ENCODE data around the gene GADD45GIP1. TPM values are rescaled to one million over a fixed set of nuclear protein-coding genes. Genes with fewer than 3 reads are reported as not detected.
A peak's percentile ranks its signal among the peaks of the same experiment; 100 is the strongest.

GADD45GIP1 gene
- total RNA-seq, 1 experiment from 2014 or later, result 29.1 TPM

- no peaks in the 10 kb centered on the region for H3K9me2 ChIP-seq (ENCODE audit: insufficient read depth)
- intact Hi-C loops (cut with micrococcal nuclease; ENCODE audit: unreplicated experiment), result no loop called here
- no peak within 1 kb of the TSS for H3K4me2 ChIP-seq
- ChIA-PET POLR2A (ENCODE audit: unreplicated experiment) (no interaction called here), CTCF (no interaction called here)
- H3K9me3 ChIP-seq (ENCODE audit: insufficient read depth, low read depth), result no peaks in the 10 kb centered on the region
- no peak within 1 kb of the TSS for H3K27ac ChIP-seq
- H3K27me3 ChIP-seq (ENCODE audit: insufficient read depth, low read depth), result no peaks in the 10 kb centered on the region
- H3K79me2 ChIP-seq (ENCODE audit: low read depth), result no peaks in the 10 kb centered on the region
- no peaks in the 10 kb centered on the region for H4K20me1 ChIP-seq (ENCODE audit: insufficient read depth)
- no peaks in the 10 kb centered on the region for H3K36me3 ChIP-seq (ENCODE audit: low read depth)
- DNase-seq, result no peak
- BruUV-seq (replicated peaks), result no TSS peak
- TF ChIP-seq, protein P1, sequence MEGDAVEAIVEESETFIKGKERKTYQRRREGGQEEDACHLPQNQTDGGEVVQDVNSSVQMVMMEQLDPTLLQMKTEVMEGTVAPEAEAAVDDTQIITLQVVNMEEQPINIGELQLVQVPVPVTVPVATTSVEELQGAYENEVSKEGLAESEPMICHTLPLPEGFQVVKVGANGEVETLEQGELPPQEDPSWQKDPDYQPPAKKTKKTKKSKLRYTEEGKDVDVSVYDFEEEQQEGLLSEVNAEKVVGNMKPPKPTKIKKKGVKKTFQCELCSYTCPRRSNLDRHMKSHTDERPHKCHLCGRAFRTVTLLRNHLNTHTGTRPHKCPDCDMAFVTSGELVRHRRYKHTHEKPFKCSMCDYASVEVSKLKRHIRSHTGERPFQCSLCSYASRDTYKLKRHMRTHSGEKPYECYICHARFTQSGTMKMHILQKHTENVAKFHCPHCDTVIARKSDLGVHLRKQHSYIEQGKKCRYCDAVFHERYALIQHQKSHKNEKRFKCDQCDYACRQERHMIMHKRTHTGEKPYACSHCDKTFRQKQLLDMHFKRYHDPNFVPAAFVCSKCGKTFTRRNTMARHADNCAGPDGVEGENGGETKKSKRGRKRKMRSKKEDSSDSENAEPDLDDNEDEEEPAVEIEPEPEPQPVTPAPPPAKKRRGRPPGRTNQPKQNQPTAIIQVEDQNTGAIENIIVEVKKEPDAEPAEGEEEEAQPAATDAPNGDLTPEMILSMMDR (conservative IDR thresholded peaks at IDR 0.05), result no peak
- no peak for TF ChIP-seq EZH2 (IDR thresholded peaks at IDR 0.05; ENCODE audit: low read depth)
- peaks cover 12% of the 10 kb centered on the region; the same call in 1 of the 2 replicates for H3F3A ChIP-seq (ENCODE audit: insufficient read depth, low read depth)
- H3K4me3 ChIP-seq, result no peak within 1 kb of the TSS
- H2AFZ ChIP-seq, result no peak within 1 kb of the TSS
- no peaks in the 10 kb centered on the region; the same call in 1 of the 2 replicates for H3K4me1 ChIP-seq (replicated peaks; ENCODE audit: insufficient read depth)
Measured at GRCh38 chr19:12969292-12969988, 12.4 kb upstream of the GADD45GIP1 start, which contains the start of gene DAND5. TSS of gene DAND5 (plus strand) at chr19:12969576. CDS start at chr19:12969661, 85 bp downstream.

DNA sequence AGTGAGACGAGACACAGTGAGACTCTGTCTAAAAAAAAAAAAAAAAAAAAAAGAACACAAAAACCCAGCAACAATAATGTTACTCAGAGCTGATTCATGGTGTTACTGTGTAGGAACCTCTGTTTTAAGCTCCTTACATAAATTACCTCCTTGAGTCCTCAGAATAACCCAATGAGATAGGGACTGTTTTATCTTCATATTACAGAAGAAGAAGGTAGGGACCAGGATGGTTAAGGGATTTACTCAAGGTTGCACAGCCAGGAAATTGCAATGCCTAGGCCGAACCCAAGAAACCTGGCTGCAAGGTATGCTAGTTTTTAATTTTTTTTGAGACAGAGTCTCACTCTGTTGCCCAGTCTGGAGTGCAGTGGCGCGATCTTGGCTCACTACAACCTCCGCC, 10.9 kb upstream of the GADD45GIP1 start:
- H3K4me2 ChIP-seq, result no peak overlapping the region
- H4K20me1 ChIP-seq (ENCODE audit: insufficient read depth), result no peaks in the 10 kb centered on the region
- ChIA-PET CTCF (interaction anchor here (0.7 kb wide), 1 partner anchor 86 kb away, joined by 3 read pairs; no protein-coding TSS in a partner anchor), POLR2A (ENCODE audit: unreplicated experiment) (interaction anchor here (0.6 to 0.7 kb wide), 2 partner anchors 18 to 49 kb away, joined by 3 to 7 read pairs; partner anchors contain the start of gene SYCE2)
- no TSS peak for BruUV-seq (replicated peaks)
- intact Hi-C loops (cut with micrococcal nuclease; ENCODE audit: unreplicated experiment), result no loop called here
- no peaks in the 10 kb centered on the region for H3K36me3 ChIP-seq (ENCODE audit: low read depth)
- no peaks in the 10 kb centered on the region for H3K27me3 ChIP-seq (ENCODE audit: insufficient read depth, low read depth)
- no peak overlapping the region for H3K27ac ChIP-seq
- H3K4me3 ChIP-seq, result no peak overlapping the region
- H3K9me2 ChIP-seq (ENCODE audit: insufficient read depth), result no peaks in the 10 kb centered on the region
- DNase-seq, result no peak
- peaks cover 14% of the 10 kb centered on the region; the same call in 1 of the 2 replicates for H3F3A ChIP-seq (ENCODE audit: insufficient read depth, low read depth)
- no peaks in the 10 kb centered on the region for H3K9me3 ChIP-seq (ENCODE audit: insufficient read depth, low read depth)
- no peaks in the 10 kb centered on the region for H3K79me2 ChIP-seq (ENCODE audit: low read depth)
- no peaks in the 10 kb centered on the region; the same call in 1 of the 2 replicates for H3K4me1 ChIP-seq (replicated peaks; ENCODE audit: insufficient read depth)
- H2AFZ ChIP-seq, result no peak overlapping the region
- no peak for TF ChIP-seq EZH2 (IDR thresholded peaks at IDR 0.05; ENCODE audit: low read depth)

DNA sequence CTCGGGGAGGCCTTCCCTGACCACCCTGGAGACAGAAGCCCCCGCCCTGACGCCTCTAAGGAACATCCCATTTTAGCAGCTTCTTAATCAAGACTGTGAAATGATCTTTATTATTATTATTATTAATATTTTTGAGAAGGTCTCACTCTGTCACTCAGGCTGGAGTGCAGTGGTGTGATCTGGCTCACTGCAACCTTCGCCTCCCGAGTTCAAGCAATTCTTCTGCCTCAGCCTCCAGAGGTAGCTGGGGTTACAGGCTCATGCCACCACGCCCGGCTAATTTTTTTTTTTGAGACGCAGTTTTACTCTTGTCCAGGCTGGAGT, 8.8 kb upstream of the GADD45GIP1 start:
- H3K79me2 ChIP-seq (ENCODE audit: low read depth), result no peaks in the 10 kb centered on the region
- H4K20me1 ChIP-seq (ENCODE audit: insufficient read depth), result no peaks in the 10 kb centered on the region
- H3K27ac ChIP-seq, result no peak overlapping the region
- H3K4me1 ChIP-seq (replicated peaks; ENCODE audit: insufficient read depth), result no peaks in the 10 kb centered on the region; the same call in 1 of the 2 replicates
- no peaks in the 10 kb centered on the region for H3K36me3 ChIP-seq (ENCODE audit: low read depth)
- no peaks in the 10 kb centered on the region for H3K27me3 ChIP-seq (ENCODE audit: insufficient read depth, low read depth)
- peak overlapping the region; percentile 89 for H2AFZ ChIP-seq
- no peaks in the 10 kb centered on the region for H3K9me3 ChIP-seq (ENCODE audit: insufficient read depth, low read depth)
- peaks cover 9% of the 10 kb centered on the region; the same call in 1 of the 2 replicates for H3F3A ChIP-seq (ENCODE audit: insufficient read depth, low read depth)
- intact Hi-C loops (cut with micrococcal nuclease; ENCODE audit: unreplicated experiment), result loop anchor here (2.0 kb wide), 1 partner anchor 81 kb away; no protein-coding TSS in a partner anchor
- ChIA-PET CTCF (interaction anchor here (0.7 to 1.5 kb wide), 9 partner anchors 12 to 128 kb away, joined by 3 to 5 read pairs (median 4); partner anchors contain the start of genes GCDH and RAD23A), POLR2A (ENCODE audit: unreplicated experiment) (interaction anchor here (0.5 to 0.9 kb wide), 2 partner anchors 12 to 81 kb away, joined by 3 to 5 read pairs; no protein-coding TSS in a partner anchor)
- DNase-seq, result no peak
- BruUV-seq (replicated peaks), result no TSS peak
- peak overlapping the region; percentile 58 for H3K4me3 ChIP-seq
- no peaks in the 10 kb centered on the region for H3K9me2 ChIP-seq (ENCODE audit: insufficient read depth)
- peak overlapping the region; percentile 95 for H3K4me2 ChIP-seq
- TF ChIP-seq, protein P1 (conservative IDR thresholded peaks at IDR 0.05), result no peak
- no peak for TF ChIP-seq EZH2 (IDR thresholded peaks at IDR 0.05; ENCODE audit: low read depth)

Measured in PC-9 (cell line).